ENCODE data around the gene SMIM10L1.

The SMIM10L1 gene

GRCh38 chr12:11171145-11171968, at the start of gene SMIM10L1:
Gene SMIM10L1, plus strand, starts transcription at chr12:11171194. Its CDS starts 163 bp downstream, at chr12:11171357.
- in situ Hi-C loops (cut with MboI; ENCODE audit: low sequenced_read_pairs) = no loop called here

- in situ Hi-C loops (cut with MboI; ENCODE audit: low sequenced_read_pairs) = no loop called here
Measured at GRCh38 chr12:11130382-11130781, 40.6 kb upstream of the SMIM10L1 start.

GRCh38 chr12:11130999-11131398, 40.0 kb upstream of the SMIM10L1 start:
- in situ Hi-C loops (cut with MboI; ENCODE audit: low sequenced_read_pairs) = no loop called here

GRCh38 chr12:11133162-11133561, 37.8 kb upstream of the SMIM10L1 start:
- in situ Hi-C loops (cut with MboI; ENCODE audit: low sequenced_read_pairs) = no loop called here

GRCh38 chr12:11133816-11134215, 37.2 kb upstream of the SMIM10L1 start:
- in situ Hi-C loops (cut with MboI; ENCODE audit: low sequenced_read_pairs) = no loop called here

- in situ Hi-C loops (cut with MboI; ENCODE audit: low sequenced_read_pairs) = no loop called here
Measured at GRCh38 chr12:11134305-11134704, 36.7 kb upstream of the SMIM10L1 start, which contains the start of gene TAS2R30. Gene TAS2R30, minus strand, starts transcription at chr12:11134644. Its CDS starts 400 bp downstream, at chr12:11134244.

- in situ Hi-C loops (cut with MboI; ENCODE audit: low sequenced_read_pairs) = no loop called here
Measured at GRCh38 chr12:11136075-11136474, 34.9 kb upstream of the SMIM10L1 start.

- in situ Hi-C loops (cut with MboI; ENCODE audit: low sequenced_read_pairs) = no loop called here
Measured at GRCh38 chr12:11143352-11143751, 27.6 kb upstream of the SMIM10L1 start.

- in situ Hi-C loops (cut with MboI; ENCODE audit: low sequenced_read_pairs) = no loop called here
Measured at GRCh38 chr12:11144297-11144696, 26.7 kb upstream of the SMIM10L1 start.

- in situ Hi-C loops (cut with MboI; ENCODE audit: low sequenced_read_pairs) = no loop called here
Measured at GRCh38 chr12:11147420-11147819, 23.6 kb upstream of the SMIM10L1 start.

GRCh38 chr12:11150832-11151231, 20.2 kb upstream of the SMIM10L1 start:
- in situ Hi-C loops (cut with MboI; ENCODE audit: low sequenced_read_pairs) = no loop called here

GRCh38 chr12:11152725-11153124, 18.3 kb upstream of the SMIM10L1 start:
- in situ Hi-C loops (cut with MboI; ENCODE audit: low sequenced_read_pairs) = no loop called here

GRCh38 chr12:11154400-11154925, 16.5 kb upstream of the SMIM10L1 start:
- in situ Hi-C loops (cut with MboI; ENCODE audit: low sequenced_read_pairs) = no loop called here

GRCh38 chr12:11158885-11159444, 12.0 kb upstream of the SMIM10L1 start:
- in situ Hi-C loops (cut with MboI; ENCODE audit: low sequenced_read_pairs) = no loop called here

GRCh38 chr12:11162502-11162901, 8.5 kb upstream of the SMIM10L1 start:
- in situ Hi-C loops (cut with MboI; ENCODE audit: low sequenced_read_pairs) = no loop called here

GRCh38 chr12:11164384-11164783, 6.6 kb upstream of the SMIM10L1 start:
- in situ Hi-C loops (cut with MboI; ENCODE audit: low sequenced_read_pairs) = no loop called here

GRCh38 chr12:11166300-11166699, 4.7 kb upstream of the SMIM10L1 start:
- in situ Hi-C loops (cut with MboI; ENCODE audit: low sequenced_read_pairs) = no loop called here

GRCh38 chr12:11170810-11171144, 217 bp upstream of the SMIM10L1 start:
- in situ Hi-C loops (cut with MboI; ENCODE audit: low sequenced_read_pairs) = no loop called here

GRCh38 chr12:11171969-11172675, 1.1 kb downstream of the SMIM10L1 start:
- in situ Hi-C loops (cut with MboI; ENCODE audit: low sequenced_read_pairs) = no loop called here

GRCh38 chr12:11174022-11174421, 3.0 kb downstream of the SMIM10L1 start:
- in situ Hi-C loops (cut with MboI; ENCODE audit: low sequenced_read_pairs) = no loop called here

GRCh38 chr12:11178250-11178649, 7.3 kb downstream of the SMIM10L1 start:
- in situ Hi-C loops (cut with MboI; ENCODE audit: low sequenced_read_pairs) = no loop called here

- in situ Hi-C loops (cut with MboI; ENCODE audit: low sequenced_read_pairs) = no loop called here
Measured at GRCh38 chr12:11182529-11182928, 11.5 kb downstream of the SMIM10L1 start.

All from hTERT RPE-1 (cell line).